IMR-90 (cell line): ENCODE data around the gene FKBP10. TPM values are rescaled to one million over a fixed set of nuclear protein-coding genes. Genes with fewer than 3 reads are reported as not detected.

Experiments
- ATAC-seq: fragments of 200-7000 bp; cut with Tn5 transposase; 2 replicates; pipeline ENCODE4 v1.9.1; 2020; ENCODE audit warnings: low read depth, mild to moderate bottlenecking, moderate library complexity
- BruUV-seq: library from RNA; stranded (reverse); fragments of 400-500 nt; replicated peaks from 2 replicates; lab custom pipeline; 2021; lab: Mats Ljungman, UMichigan
- CTCF ChIA-PET: fragments of 300-600 bp; formaldehyde crosslinking; extraction: SDS; loops from one replicate; lab custom pipeline; 2021; ENCODE audit warnings: antibody characterized with exemption; lab: Yijun Ruan, JAX
- POLR2A ChIA-PET: fragments of 300-600 bp; sonication (Branson Sonifier 250); formaldehyde crosslinking; loops from one replicate; lab custom pipeline; 2022; ENCODE audit warnings: antibody characterized with exemption; ENCODE audit not compliant: unreplicated experiment; lab: Charles Lee
- DNase-seq: peaks from one replicate; pipeline ENCODE4 v3.0.0; 2013
- H2AFZ ChIP-seq: replicated peaks from 2 replicates; pipeline ENCODE3; 2013; ENCODE audit warnings: low read length, mild to moderate bottlenecking; ENCODE audit not compliant: poor library complexity
- H2AK5ac ChIP-seq: 2 replicates; pipeline ENCODE4 v1.6.1; 2013; ENCODE audit warnings: low read depth, low read length, inconsistent platforms
- H2AK9ac ChIP-seq: replicated peaks from 2 replicates; pipeline ENCODE3; 2013; ENCODE audit warnings: mild to moderate bottlenecking, low read depth, low read length, moderate library complexity; ENCODE audit not compliant: poor library complexity
- H2BK120ac ChIP-seq: 2 replicates; pipeline ENCODE4 v1.6.1; 2013; ENCODE audit warnings: low read depth, low read length, inconsistent platforms
- H2BK15ac ChIP-seq: 3 replicates; pipeline ENCODE4 v1.6.1; 2013; ENCODE audit warnings: low read depth, low read length, inconsistent platforms
- H2BK20ac ChIP-seq: 2 replicates; pipeline ENCODE4 v1.6.1; 2013; ENCODE audit warnings: low read depth, mild to moderate bottlenecking, inconsistent platforms, low read length, moderate library complexity
- H2BK5ac ChIP-seq: 2 replicates; pipeline ENCODE4 v1.6.1; 2013; ENCODE audit warnings: mild to moderate bottlenecking, low read depth, low read length, inconsistent platforms; ENCODE audit not compliant: poor library complexity, severe bottlenecking
- H3K14ac ChIP-seq: replicated peaks from 2 replicates; pipeline ENCODE4 v1.6.1; 2013; ENCODE audit warnings: low read depth, low read length, inconsistent platforms
- H3K18ac ChIP-seq: 2 replicates; pipeline ENCODE4 v1.6.1; 2013; ENCODE audit warnings: low read depth, low read length, control low read depth
- H3K23ac ChIP-seq: 2 replicates; pipeline ENCODE4 v1.6.1; 2013; ENCODE audit warnings: low read depth, low read length, inconsistent platforms
- H3K27ac ChIP-seq: 2 replicates; pipeline ENCODE4 v1.5.1; 2013; ENCODE audit warnings: mild to moderate bottlenecking, control low read depth, low read length; ENCODE audit not compliant: insufficient read depth
- H3K27me3 ChIP-seq: 2 replicates; pipeline ENCODE4 v1.6.1; 2013; ENCODE audit warnings: low read length; ENCODE audit not compliant: control insufficient read depth, insufficient read depth
- H3K36me3 ChIP-seq: 2 replicates; pipeline ENCODE4 v1.6.1; 2013; ENCODE audit warnings: low read length, mixed read lengths; ENCODE audit not compliant: control insufficient read depth, insufficient read depth
- H3K4ac ChIP-seq: 2 replicates; pipeline ENCODE4 v1.6.1; 2013; ENCODE audit warnings: low read depth, low read length, inconsistent platforms
- H3K4me1 ChIP-seq: 2 replicates; pipeline ENCODE4 v1.6.1; 2013; ENCODE audit warnings: low read length, mixed read lengths; ENCODE audit not compliant: control insufficient read depth, insufficient read depth
- H3K4me2 ChIP-seq: 2 replicates; pipeline ENCODE4 v1.6.1; 2013; ENCODE audit warnings: low read depth, mild to moderate bottlenecking, control low read depth, low read length, moderate library complexity
- H3K4me3 ChIP-seq: 2 replicates; pipeline ENCODE4 v1.5.1; 2013; ENCODE audit warnings: low read depth, mild to moderate bottlenecking, control low read depth, low read length, moderate library complexity; ENCODE audit not compliant: insufficient read depth
- H3K56ac ChIP-seq: 2 replicates; pipeline ENCODE4 v1.6.1; 2013; ENCODE audit warnings: low read length, inconsistent platforms; ENCODE audit not compliant: insufficient read depth; ENCODE audit errors: extremely low read depth
- H3K79me1 ChIP-seq, 2 experiments: 2 replicates each; pipeline ENCODE4 v1.6.1; 2013; ENCODE audit warnings: low read length in 2 of 2, inconsistent platforms in 1 of 2, low read depth in 1 of 2
- H3K9ac ChIP-seq: 2 replicates; pipeline ENCODE4 v1.6.1; 2013; ENCODE audit warnings: low read depth, low read length, control low read depth
- H3K9me1 ChIP-seq: 2 replicates; pipeline ENCODE4 v1.6.1; 2013; ENCODE audit warnings: low read length, inconsistent platforms; ENCODE audit not compliant: insufficient read depth
- H3K9me3 ChIP-seq: 2 replicates; pipeline ENCODE4 v1.6.1; 2013; ENCODE audit warnings: low read length; ENCODE audit not compliant: control insufficient read depth, insufficient read depth
- H4K20me1 ChIP-seq: 2 replicates; pipeline ENCODE4 v1.6.1; 2013; ENCODE audit warnings: low read length, inconsistent platforms; ENCODE audit not compliant: insufficient read depth
- H4K5ac ChIP-seq: 2 replicates; pipeline ENCODE4 v1.6.1; 2013; ENCODE audit warnings: mild to moderate bottlenecking, low read depth, low read length, control low read depth
- H4K8ac ChIP-seq, 2 experiments: 2 replicates each; pipeline ENCODE4 v1.6.1; 2013; ENCODE audit warnings: low read depth in 2 of 2, low read length in 2 of 2, control low read depth in 1 of 2, inconsistent platforms in 1 of 2
- H4K91ac ChIP-seq: 2 replicates; pipeline ENCODE4 v1.6.1; 2013; ENCODE audit warnings: low read depth, low read length, inconsistent platforms; ENCODE audit not compliant: insufficient read depth
- BHLHE40 ChIP-seq: fragments of 150-350 bp; IDR thresholded peaks from 2 replicates; pipeline ENCODE4 v1.6.1; 2016; ENCODE audit warnings: mild to moderate bottlenecking, low read depth, low read length
- CEBPB ChIP-seq: IDR thresholded peaks from 2 replicates; pipeline ENCODE4 v1.6.1; 2012; ENCODE audit warnings: low read depth, low read length, improper control_type of control experiment
- FOS ChIP-seq: fragments of 150-350 bp; IDR thresholded peaks from 2 replicates; pipeline ENCODE4 v1.6.1; 2016; ENCODE audit warnings: low read depth, low read length
- MAZ ChIP-seq: IDR thresholded peaks from 2 replicates; pipeline ENCODE4 v1.6.1; 2012; ENCODE audit warnings: low read depth, mild to moderate bottlenecking, low read length, improper control_type of control experiment, moderate library complexity, borderline replicate concordance
- MXI1 ChIP-seq: IDR thresholded peaks from 2 replicates; pipeline ENCODE4 v1.6.1; 2012; ENCODE audit warnings: low read depth, mild to moderate bottlenecking, low read length, moderate library complexity, borderline replicate concordance
- RAD21 ChIP-seq: IDR thresholded peaks from 2 replicates; pipeline ENCODE4 v1.6.1; 2012; ENCODE audit warnings: low read length, improper control_type of control experiment
- RCOR1 ChIP-seq: IDR thresholded peaks from 2 replicates; pipeline ENCODE4 v1.6.1; 2012; ENCODE audit warnings: mild to moderate bottlenecking, low read length, improper control_type of control experiment; ENCODE audit not compliant: insufficient replicate concordance
- SMC3 ChIP-seq: fragments of 150-350 bp; IDR thresholded peaks from 2 replicates; pipeline ENCODE4 v1.6.1; 2016; ENCODE audit warnings: low read depth, mild to moderate bottlenecking, antibody characterized with exemption, low read length, moderate library complexity
- WGBS, 2 experiments: methylation state at CpG; one replicate each; pipeline versions ENCODE4 v1.1.5 to v1.1.7; 2013; ENCODE audit warnings: missing lambda C conversion rate in 2 of 2; ENCODE audit not compliant: insufficient read length in 1 of 2; ENCODE audit errors: extremely low coverage in 2 of 2; 5-methylcytosine and 5-hydroxymethylcytosine counted together
- dilution Hi-C: fragments of 300-500 bp; cut with HindIII; formaldehyde crosslinking; loops from one replicate; pipeline ENCODE4 v1.14.3; 2018; ENCODE audit warnings: low sequenced_read_pairs; ENCODE audit not compliant: unreplicated experiment
- in situ Hi-C: fragments of 300-500 bp; cut with MboI; formaldehyde crosslinking; loops from 3 replicates; pipeline ENCODE4 v1.14.3; 2019; ENCODE audit warnings: low sequenced_read_pairs, inconsistent platforms, mixed read lengths
- intact Hi-C: fragments of 100-400 bp; cut with micrococcal nuclease; formaldehyde crosslinking; loops from 2 replicates; pipeline ENCODE4 v1.10.0; 2022
- polyA plus RNA-seq, 3 experiments: library from polyadenylated mRNA; depleted of rRNA; stranded (reverse); fragments of >200 nt; gene quantifications; 2 replicates each; pipeline ENCODE4 v1.2.3, GENCODE V29; 2012; ENCODE audit warnings: low replicate concordance in 1 of 3
- total RNA-seq: library from RNA; depleted of rRNA; stranded (reverse); fragments of >200 nt; gene quantifications from 2 replicates; pipeline ENCODE4 v1.2.3, GENCODE V29; 2012
- TF ChIP-seq, protein P1 (sequence below): fragments of 150-350 bp; IDR thresholded peaks from 2 replicates; pipeline ENCODE4 v1.6.1; 2017; ENCODE audit warnings: mild to moderate bottlenecking, antibody characterized with exemption, low read length, low read depth

The FKBP10 gene
- total and polyA plus RNA-seq, 2 of the 4 experiments (the other 2 are of a cell fraction), result 170 to 984 TPM

DNA sequence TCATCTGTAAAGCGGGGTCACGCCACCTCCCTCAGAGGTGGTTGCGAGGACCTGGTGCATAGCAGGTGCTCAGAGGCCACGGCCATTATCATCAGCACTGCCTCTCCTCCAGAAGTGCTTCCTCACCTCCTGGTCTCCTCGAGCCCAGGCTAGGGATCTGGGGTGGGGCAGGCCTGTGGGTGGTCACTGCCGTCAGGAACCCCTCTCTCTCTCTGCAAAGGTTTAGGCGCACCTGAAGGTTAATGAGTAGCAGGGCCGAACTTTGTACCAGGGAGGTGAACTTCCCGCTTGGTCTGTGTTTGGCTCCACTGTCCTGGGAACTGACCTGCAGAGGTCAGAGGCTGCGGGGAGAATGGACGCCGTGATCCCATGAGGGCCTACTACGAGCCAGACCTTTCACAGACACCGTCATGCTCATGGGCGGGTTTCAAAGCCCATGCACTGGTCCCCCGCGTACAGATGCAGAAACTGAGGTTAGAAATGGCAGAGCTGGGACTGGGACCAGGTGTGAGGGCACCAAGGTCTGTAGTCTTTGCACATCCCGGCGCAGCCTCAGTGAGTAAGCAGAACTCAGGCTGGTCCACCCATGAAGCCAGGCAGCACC lies 40.1 kb upstream of the FKBP10 start (continued):
- TF ChIP-seq FOS, result no peak

DNA sequence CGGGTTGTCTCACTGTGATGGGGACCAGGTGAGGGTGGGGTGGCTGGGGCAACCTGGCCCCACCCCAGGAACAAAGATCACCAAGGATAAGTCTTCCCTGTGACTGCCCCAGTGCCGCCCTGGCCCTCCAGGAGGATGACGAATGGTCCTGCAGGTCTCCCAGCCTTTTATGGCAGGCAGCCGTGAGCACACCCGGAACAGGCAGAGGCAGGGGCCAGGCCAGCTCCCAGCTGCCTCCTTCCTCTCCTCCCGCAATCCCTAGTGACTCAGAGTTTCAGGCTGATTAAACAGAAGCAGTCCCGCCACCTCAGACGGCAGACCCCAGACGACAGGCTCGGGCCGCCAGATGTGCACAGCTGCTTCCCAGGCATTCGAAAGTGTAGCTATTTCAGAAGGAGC lies 39.6 kb upstream of the FKBP10 start:
- no TSS peak for BruUV-seq
- in situ Hi-C loops (no loop called here), intact Hi-C loops (no loop called here)

More for the DNA sequence above, 39.6 kb upstream of the FKBP10 start:
- peak overlapping the region; percentile 49 for H2BK5ac ChIP-seq
- peak overlapping the region; percentile 17 for H3K27ac ChIP-seq
- peak overlapping the region; percentile 75 for H2BK120ac ChIP-seq
- peak overlapping the region; percentile 86; the same call in 2 of the 3 replicates for H2BK15ac ChIP-seq
- no peak overlapping the region for H3K4me3 ChIP-seq
- no peak overlapping the region for H3K9ac ChIP-seq
- dilution Hi-C loops, result no loop called here
- peak overlapping the region; percentile 72 for H2AFZ ChIP-seq
- H3K9me3 ChIP-seq, result no peaks in the 10 kb centered on the region
- H3K18ac ChIP-seq, result peak overlapping the region; percentile 17
- peak overlapping the region; percentile 82 for H2BK20ac ChIP-seq
- H3K23ac ChIP-seq, result peak overlapping the region; percentile 7; the same call in 1 of the 2 replicates
- no peak for TF ChIP-seq SMC3
- 0 out of 2 replicates have a peak, but pooled peaks have one; percentile 29 for TF ChIP-seq MXI1
- peak; percentile 27; the same call in 1 of the 2 replicates for TF ChIP-seq BHLHE40
- TF ChIP-seq, protein P1, sequence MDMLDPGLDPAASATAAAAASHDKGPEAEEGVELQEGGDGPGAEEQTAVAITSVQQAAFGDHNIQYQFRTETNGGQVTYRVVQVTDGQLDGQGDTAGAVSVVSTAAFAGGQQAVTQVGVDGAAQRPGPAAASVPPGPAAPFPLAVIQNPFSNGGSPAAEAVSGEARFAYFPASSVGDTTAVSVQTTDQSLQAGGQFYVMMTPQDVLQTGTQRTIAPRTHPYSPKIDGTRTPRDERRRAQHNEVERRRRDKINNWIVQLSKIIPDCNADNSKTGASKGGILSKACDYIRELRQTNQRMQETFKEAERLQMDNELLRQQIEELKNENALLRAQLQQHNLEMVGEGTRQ, result no peak
- peak; percentile 77; the same call in 1 of the 2 replicates for TF ChIP-seq FOS
- TF ChIP-seq RAD21, result peak; percentile 10; the same call in 1 of the 2 replicates
- peak; percentile 68; the same call in 1 of the 2 replicates for TF ChIP-seq MAZ
- peak; percentile 35; the same call in 1 of the 2 replicates for TF ChIP-seq CEBPB
- TF ChIP-seq RCOR1, result peak; percentile 55
- H4K8ac ChIP-seq, result peak overlapping the region; percentile 81 to 83
- H4K20me1 ChIP-seq, result peaks cover 31% of the 10 kb centered on the region
- H3K79me1 ChIP-seq, result peaks cover 14 to 53% of the 10 kb centered on the region in 2 experiments; a peak in 3 of 4 replicates
- no peaks in the 10 kb centered on the region for H3K27me3 ChIP-seq
- peak overlapping the region; percentile 60 for H2AK9ac ChIP-seq
- peak overlapping the region; percentile 91 for H3K4ac ChIP-seq
- H3K56ac ChIP-seq, result no peak overlapping the region
- peaks cover 24% of the 10 kb centered on the region for H3K9me1 ChIP-seq
- H2AK5ac ChIP-seq, result peak overlapping the region; percentile 94
- H3K36me3 ChIP-seq, result peaks cover 46% of the 10 kb centered on the region
- ATAC-seq (peak; percentile 78), DNase-seq (peak; percentile 91)
- H3K4me1 ChIP-seq, result peaks cover 24% of the 10 kb centered on the region
- H3K4me2 ChIP-seq, result peak overlapping the region; percentile 4; the same call in 1 of the 2 replicates
- peak overlapping the region; percentile 70 for H3K14ac ChIP-seq
- ChIA-PET POLR2A (interaction anchor here (0.5 to 1.3 kb wide), 2 partner anchors 13 to 19 kb away, joined by 3 read pairs; partner anchors contain the start of gene JUP), CTCF (interaction anchor here (0.8 to 1.2 kb wide), 3 partner anchors 13 to 29 kb away, joined by 3 to 12 read pairs (median 5); partner anchors contain the start of gene JUP)
- WGBS, 2 experiments, result no CpG with 5 or more reads among the region's 12 CpGs
- H4K91ac ChIP-seq, result peak overlapping the region; percentile 86
- peak overlapping the region; percentile 26 for H4K5ac ChIP-seq
